Mammary epithelial cell (primary cell): Measurements from ENCODE around the gene NFYA.

Source experiments
- CTCF ChIP-seq, 2 donors: IDR thresholded peaks in 1 of 2; conservative IDR thresholded peaks in 1 of 2; 2 replicates each; pipeline ENCODE4 v1.5.1; 2011 to 2012; ENCODE audit warnings: inconsistent platforms in 2 of 2, low read length in 2 of 2, mild to moderate bottlenecking in 2 of 2, control low read depth in 1 of 2, low read depth in 1 of 2; ENCODE audit not compliant: insufficient read depth in 1 of 2; ENCODE audit errors: extremely low read depth in 1 of 2
- EZH2 ChIP-seq: IDR thresholded peaks from 2 replicates; pipeline ENCODE4 v1.6.1; 2012; ENCODE audit warnings: low read length, inconsistent platforms, borderline replicate concordance

GRCh38 chr6:41135062-41135832 lies 62.5 kb downstream of the NFYA start:
- no peak for TF ChIP-seq CTCF (conservative IDR thresholded peaks at IDR 0.05 in 1 of 2, IDR thresholded peaks at IDR 0.05 in 1 of 2; ENCODE audit: extremely low read depth in 1 of 2, insufficient read depth in 1 of 2, low read depth in 1 of 2, low read length in 2 of 2)
- no peak for TF ChIP-seq EZH2
